MM.1S (cell line): ENCODE measurements around the gene SYP.

Experiments used
- DNase-seq: peaks from one replicate; pipeline ENCODE4 v3.0.0-alpha.2; 2015
- H2AFZ ChIP-seq: fragments of 300-600 bp; sonication (generic); 2 replicates; pipeline ENCODE4 v1.6.0; 2016; ENCODE audit warnings: antibody characterized with exemption, low read length
- H3F3A ChIP-seq: fragments of 300-600 bp; sonication (generic); 2 replicates; pipeline ENCODE4 v1.6.1; 2016; ENCODE audit warnings: mild to moderate bottlenecking, antibody characterized with exemption, low read length, moderate library complexity, mixed read lengths; ENCODE audit not compliant: insufficient read depth
- H3K27ac ChIP-seq: fragments of 300-600 bp; sonication (generic); 2 replicates; pipeline ENCODE4 v1.5.1; 2016; ENCODE audit warnings: mild to moderate bottlenecking, low read length
- H3K27me3 ChIP-seq: fragments of 300-600 bp; sonication (generic); replicated peaks from 2 replicates; pipeline ENCODE4 v1.6.0; 2016; ENCODE audit warnings: low read length; ENCODE audit not compliant: insufficient read depth
- H3K36me3 ChIP-seq: fragments of 300-600 bp; sonication (generic); replicated peaks from 2 replicates; pipeline ENCODE4 v1.6.1; 2016; ENCODE audit warnings: mild to moderate bottlenecking, low read length, mixed read lengths; ENCODE audit not compliant: insufficient read depth
- H3K4me1 ChIP-seq: fragments of 300-600 bp; sonication (generic); 2 replicates; pipeline ENCODE4 v1.6.1; 2016; ENCODE audit warnings: low read length, mixed read lengths
- H3K4me2 ChIP-seq: fragments of 300-600 bp; sonication (generic); 2 replicates; pipeline ENCODE4 v1.6.0; 2016; ENCODE audit warnings: low read depth, low read length
- H3K4me3 ChIP-seq: fragments of 300-600 bp; sonication (generic); 2 replicates; pipeline ENCODE4 v1.5.1; 2016; ENCODE audit warnings: low read length, mixed read lengths
- H3K79me2 ChIP-seq: fragments of 300-600 bp; sonication (generic); 2 replicates; pipeline ENCODE4 v1.6.1; 2016; ENCODE audit warnings: mixed run types, low read length, mixed read lengths
- H3K9ac ChIP-seq: fragments of 300-600 bp; sonication (generic); 2 replicates; pipeline ENCODE4 v1.6.1; 2016; ENCODE audit warnings: low read length, mixed read lengths
- H3K9me2 ChIP-seq: fragments of 300-600 bp; sonication (generic); replicated peaks from 2 replicates; pipeline ENCODE4 v1.6.1; 2016; ENCODE audit warnings: mild to moderate bottlenecking, low read length, mixed read lengths; ENCODE audit not compliant: insufficient read depth
- H3K9me3 ChIP-seq: fragments of 300-600 bp; sonication (generic); replicated peaks from 2 replicates; pipeline ENCODE4 v1.6.1; 2016; ENCODE audit warnings: mild to moderate bottlenecking, low read length, mixed read lengths; ENCODE audit not compliant: insufficient read depth
- H4K20me1 ChIP-seq: fragments of 300-600 bp; sonication (generic); 2 replicates; pipeline ENCODE4 v1.6.1; 2016; ENCODE audit warnings: mild to moderate bottlenecking, low read length, moderate library complexity, mixed read lengths; ENCODE audit not compliant: insufficient read depth
- CTCF ChIP-seq: fragments of 300-600 bp; sonication (generic); IDR thresholded peaks from 2 replicates; pipeline ENCODE4 v1.5.1; 2016; ENCODE audit warnings: antibody characterized with exemption, low read length, mixed read lengths
- EZH2 ChIP-seq: fragments of 300-600 bp; sonication (generic); optimal IDR thresholded peaks from 2 replicates; pipeline ENCODE3; 2017; ENCODE audit warnings: low read depth, mild to moderate bottlenecking, antibody characterized with exemption, low read length, mixed read lengths
- EZH2phosphoT487 ChIP-seq: fragments of 300-600 bp; sonication (generic); IDR thresholded peaks from 2 replicates; pipeline ENCODE4 v1.6.1; 2018; ENCODE audit warnings: antibody characterized with exemption, low read length

SYP gene

GRCh38 chrX:49186125-49187027 lies 13.6 kb downstream of the SYP start, which contains the start of gene PRICKLE3:
Gene PRICKLE3 (minus strand): TSS chrX:49186373. CDS start chrX:49186297, 76 bp downstream.
- TF ChIP-seq EZH2 (no peak), CTCF (peak; percentile 44), EZH2phosphoT487 (no peak)
- peak; percentile 73 for DNase-seq
- Histone ChIP-seq H3K4me1 (no peaks in the 10 kb centered on the region), H2AFZ (peak within 1 kb of the TSS; percentile 72), H3K4me3 (peak within 1 kb of the TSS; percentile 74), H3K9me3 (no peaks in the 10 kb centered on the region), H3F3A (no peaks in the 10 kb centered on the region), H3K36me3 (no peaks in the 10 kb centered on the region), H4K20me1 (no peaks in the 10 kb centered on the region), H3K79me2 (peaks cover 4% of the 10 kb centered on the region; the same call in 1 of the 2 replicates), H3K27me3 (no peaks in the 10 kb centered on the region), H3K9ac (peak within 1 kb of the TSS; percentile 77), H3K9me2 (no peaks in the 10 kb centered on the region), H3K4me2 (peak within 1 kb of the TSS; percentile 76), H3K27ac (no peak within 1 kb of the TSS)

- no peak overlapping the region for H3K27ac ChIP-seq
- H3F3A ChIP-seq, result no peaks in the 10 kb centered on the region
- DNase-seq, result no peak
- no peak overlapping the region for H2AFZ ChIP-seq
- no peaks in the 10 kb centered on the region for H3K4me1 ChIP-seq
- no peaks in the 10 kb centered on the region for H3K36me3 ChIP-seq
- H3K9me3 ChIP-seq, result no peaks in the 10 kb centered on the region
- no peaks in the 10 kb centered on the region for H4K20me1 ChIP-seq
- H3K4me3 ChIP-seq, result no peak overlapping the region
- TF ChIP-seq CTCF (no peak), EZH2phosphoT487 (no peak), EZH2 (no peak)
- peaks cover 4% of the 10 kb centered on the region; the same call in 1 of the 2 replicates for H3K79me2 ChIP-seq
- no peaks in the 10 kb centered on the region for H3K27me3 ChIP-seq
- H3K9me2 ChIP-seq, result no peaks in the 10 kb centered on the region
- no peak overlapping the region for H3K9ac ChIP-seq
- H3K4me2 ChIP-seq, result peak overlapping the region; percentile 21; the same call in 1 of the 2 replicates
These were observed 15.4 kb downstream of the SYP start for GRCh38 chrX:49184294-49185281.

GRCh38 chrX:49183701-49184281 lies 16.2 kb downstream of the SYP start:
- no peak overlapping the region for H3K27ac ChIP-seq
- H3K36me3 ChIP-seq, result no peaks in the 10 kb centered on the region
- DNase-seq, result no peak
- H3K27me3 ChIP-seq, result no peaks in the 10 kb centered on the region
- H2AFZ ChIP-seq, result no peak overlapping the region
- H3K4me2 ChIP-seq, result no peak overlapping the region
- no peaks in the 10 kb centered on the region for H4K20me1 ChIP-seq
- no peaks in the 10 kb centered on the region for H3K9me2 ChIP-seq
- no peaks in the 10 kb centered on the region for H3K9me3 ChIP-seq
- no peak overlapping the region for H3K4me3 ChIP-seq
- H3K4me1 ChIP-seq, result no peaks in the 10 kb centered on the region
- peaks cover 4% of the 10 kb centered on the region; the same call in 1 of the 2 replicates for H3K79me2 ChIP-seq
- no peak overlapping the region for H3K9ac ChIP-seq
- TF ChIP-seq EZH2 (no peak), EZH2phosphoT487 (no peak), CTCF (no peak)
- H3F3A ChIP-seq, result no peaks in the 10 kb centered on the region
